Superior temporal gyrus (tissue), 1 donor: Measurements from ENCODE around the gene ROPN1L.
"Not testable (repeated sequence)": the region's sequence is repeated elsewhere in the genome, so short reads cannot be mapped to it uniquely, and the experiment has no call there.

Experiments
- DNase-seq: peaks from one replicate; pipeline ENCODE4 v3.0.0-alpha.2; 2016; ENCODE audit errors: extremely low spot score

ROPN1L gene

GRCh38 chr5:10501554-10502075 is 59.9 kb downstream of the ROPN1L start:
- DNase-seq = no peak

GRCh38 chr5:10502130-10502529 is 60.5 kb downstream of the ROPN1L start:
- DNase-seq = no peak

- DNase-seq = no peak
Observed at GRCh38 chr5:10502578-10502977, 60.9 kb downstream of the ROPN1L start.

DNA sequence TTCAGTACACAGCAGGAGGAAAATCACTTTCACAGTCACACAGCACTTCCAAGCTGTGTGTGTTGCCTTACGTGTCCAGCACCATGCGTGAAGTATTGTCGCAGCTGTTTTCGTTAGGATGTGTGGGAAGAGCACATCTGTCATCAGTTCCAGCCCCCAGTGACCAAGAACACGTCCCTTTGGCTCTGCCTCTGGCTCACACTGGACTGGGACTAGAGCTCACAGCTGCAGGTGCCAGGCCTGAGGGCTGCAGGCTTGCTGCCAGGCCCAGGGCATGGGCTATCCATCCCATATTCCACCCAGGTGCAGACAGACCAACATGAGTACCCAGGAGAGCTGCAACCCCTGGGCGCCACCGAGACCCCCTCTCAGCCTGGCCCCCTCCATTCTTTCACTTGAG is 61.6 kb downstream of the ROPN1L start:
- DNase-seq = no peak

DNA sequence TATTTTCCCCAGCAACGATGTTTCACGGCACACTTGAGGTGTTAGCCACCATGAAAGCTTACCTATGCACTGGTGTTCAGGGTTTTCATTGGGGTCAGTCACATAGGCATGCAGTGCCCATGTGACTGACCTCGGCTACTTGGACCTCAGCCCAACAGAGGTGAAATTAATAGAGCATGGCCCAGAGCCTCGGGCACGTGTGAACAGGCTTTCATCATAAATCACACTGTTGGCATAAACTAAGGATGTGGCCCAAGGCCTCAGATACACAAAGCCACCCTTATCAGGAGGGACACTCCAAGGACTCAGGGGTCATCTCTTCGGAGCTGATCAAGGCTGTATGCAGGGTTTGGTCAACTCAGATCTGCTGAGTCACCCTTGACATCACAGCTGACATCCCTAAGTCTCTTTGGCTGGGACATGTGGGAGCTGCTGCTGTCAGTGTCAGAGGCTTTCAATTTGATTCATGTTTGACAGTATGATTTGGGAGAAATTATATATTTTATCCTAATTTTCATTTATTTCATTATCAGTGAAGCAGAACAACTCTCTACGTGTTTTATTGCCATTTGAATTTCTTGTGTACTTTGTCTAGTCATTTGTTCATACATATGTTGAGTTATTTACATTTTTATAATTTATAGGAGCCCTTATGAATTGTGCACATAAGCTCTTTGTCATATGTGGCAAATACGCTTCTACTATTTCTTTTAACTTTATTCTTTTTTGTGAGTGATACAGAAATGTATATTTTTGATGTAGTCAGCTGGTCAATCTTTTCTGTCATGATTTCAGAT is 62.5 kb downstream of the ROPN1L start:
- DNase-seq = no peak

DNA sequence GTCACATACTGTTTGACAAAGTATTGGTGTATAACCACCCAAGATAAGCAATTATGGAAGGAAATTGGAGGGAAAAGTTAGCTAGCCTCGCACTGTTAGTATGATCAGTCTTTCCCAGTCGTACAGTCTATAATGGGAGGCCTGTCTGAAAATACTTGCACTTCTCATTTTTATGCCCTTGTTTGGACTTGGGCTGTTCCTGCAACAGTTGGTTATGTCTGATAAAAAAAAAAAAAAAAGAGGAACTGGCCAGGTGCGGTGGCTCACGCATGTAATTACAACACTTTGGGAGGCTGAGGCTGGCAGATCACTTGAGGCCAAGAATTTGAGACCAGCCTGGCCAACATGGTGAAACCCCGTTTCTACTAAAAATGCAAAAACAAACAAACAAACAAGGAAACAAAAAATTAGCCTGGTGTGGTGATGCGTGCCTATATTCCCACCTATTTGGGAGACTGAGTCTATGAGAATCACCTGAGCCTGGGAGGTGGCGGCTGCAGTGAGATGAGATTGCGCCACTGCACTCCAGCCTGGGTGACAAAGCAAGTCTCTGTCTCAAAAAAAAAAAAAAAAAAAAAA is 63.9 kb downstream of the ROPN1L start:
- no peak for DNase-seq

DNA sequence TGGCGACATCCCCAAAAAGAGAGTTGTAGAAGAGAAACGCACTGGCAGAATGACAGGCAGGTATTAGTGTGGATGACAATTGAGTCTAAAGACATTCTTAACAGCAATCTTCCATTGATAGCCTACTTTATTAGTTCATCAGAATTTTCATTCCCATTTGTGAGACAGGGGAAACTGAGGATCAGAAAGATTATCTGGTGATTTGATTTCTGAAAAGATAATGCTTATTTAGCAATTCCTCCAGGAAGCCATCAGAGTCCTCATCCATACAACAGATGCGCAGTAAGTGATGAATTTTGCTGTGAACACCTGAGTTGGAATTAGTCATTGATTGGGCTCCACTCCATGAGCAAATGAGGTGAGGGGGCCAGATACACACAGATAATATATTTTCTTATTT is 64.9 kb downstream of the ROPN1L start:
- no peak for DNase-seq

GRCh38 chr5:10507575-10508096 is 66.0 kb downstream of the ROPN1L start:
- DNase-seq = no peak

DNA sequence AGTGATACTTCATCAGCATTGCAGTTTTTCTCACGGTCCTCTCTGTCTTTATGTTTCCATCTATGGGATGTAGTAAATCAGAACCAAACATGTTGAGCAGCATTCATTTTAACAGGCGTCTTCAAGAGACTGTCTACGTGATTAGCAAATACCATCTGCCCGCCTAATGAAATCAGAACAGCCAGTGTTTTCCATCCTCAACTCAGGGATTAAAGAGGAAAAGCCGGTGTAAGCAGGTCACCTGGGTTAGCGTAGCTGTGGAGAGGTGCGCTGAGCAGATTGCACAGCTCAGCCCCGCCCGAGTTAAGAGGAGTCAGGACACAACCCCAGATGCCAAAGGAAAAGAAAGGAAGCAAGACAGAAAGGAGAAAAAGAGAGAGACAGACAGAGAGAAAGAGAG is 67.9 kb downstream of the ROPN1L start:
- DNase-seq = no peak

DNA sequence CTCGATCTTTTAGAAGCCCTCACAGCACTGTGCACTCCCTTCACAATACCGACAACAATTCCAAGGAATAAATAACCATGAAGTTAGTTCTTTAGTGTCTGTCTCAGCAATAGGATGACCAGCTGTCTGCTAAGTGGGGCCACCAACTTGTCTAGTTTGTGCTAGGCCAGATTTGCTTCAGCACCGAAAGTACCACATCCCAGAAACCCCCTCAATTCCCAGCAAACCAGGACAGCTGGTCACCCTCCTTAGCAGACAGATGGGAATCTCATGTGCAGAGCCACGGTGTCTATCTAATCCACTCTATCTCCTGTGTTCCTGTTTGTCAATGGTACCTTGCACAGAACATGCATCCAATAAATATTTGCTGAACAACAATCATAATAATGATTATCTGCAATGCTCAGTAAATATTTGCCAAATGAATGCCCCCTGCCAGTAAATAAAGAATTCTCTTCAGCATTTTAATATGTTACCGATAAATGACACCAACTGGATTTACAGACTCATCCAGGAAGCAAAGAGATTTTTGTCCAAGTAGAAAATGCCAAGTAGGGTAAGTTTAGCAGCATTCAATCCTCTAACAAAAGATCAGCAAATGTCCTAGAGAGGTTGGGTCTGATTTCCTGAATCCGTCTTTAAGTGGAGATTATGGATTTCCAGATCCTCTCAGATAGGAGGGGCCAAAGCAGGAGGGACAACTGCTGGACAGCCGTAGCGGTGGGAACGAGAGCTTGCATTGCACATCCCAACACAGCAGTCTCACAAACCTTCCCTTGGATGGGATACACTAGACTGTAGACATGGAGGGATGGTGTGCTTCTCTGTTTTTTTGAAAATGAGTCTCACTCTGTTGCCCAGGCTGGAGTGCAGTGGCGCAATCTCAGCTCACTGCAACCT is 70.3 kb downstream of the ROPN1L start:
- DNase-seq = no peak

DNA sequence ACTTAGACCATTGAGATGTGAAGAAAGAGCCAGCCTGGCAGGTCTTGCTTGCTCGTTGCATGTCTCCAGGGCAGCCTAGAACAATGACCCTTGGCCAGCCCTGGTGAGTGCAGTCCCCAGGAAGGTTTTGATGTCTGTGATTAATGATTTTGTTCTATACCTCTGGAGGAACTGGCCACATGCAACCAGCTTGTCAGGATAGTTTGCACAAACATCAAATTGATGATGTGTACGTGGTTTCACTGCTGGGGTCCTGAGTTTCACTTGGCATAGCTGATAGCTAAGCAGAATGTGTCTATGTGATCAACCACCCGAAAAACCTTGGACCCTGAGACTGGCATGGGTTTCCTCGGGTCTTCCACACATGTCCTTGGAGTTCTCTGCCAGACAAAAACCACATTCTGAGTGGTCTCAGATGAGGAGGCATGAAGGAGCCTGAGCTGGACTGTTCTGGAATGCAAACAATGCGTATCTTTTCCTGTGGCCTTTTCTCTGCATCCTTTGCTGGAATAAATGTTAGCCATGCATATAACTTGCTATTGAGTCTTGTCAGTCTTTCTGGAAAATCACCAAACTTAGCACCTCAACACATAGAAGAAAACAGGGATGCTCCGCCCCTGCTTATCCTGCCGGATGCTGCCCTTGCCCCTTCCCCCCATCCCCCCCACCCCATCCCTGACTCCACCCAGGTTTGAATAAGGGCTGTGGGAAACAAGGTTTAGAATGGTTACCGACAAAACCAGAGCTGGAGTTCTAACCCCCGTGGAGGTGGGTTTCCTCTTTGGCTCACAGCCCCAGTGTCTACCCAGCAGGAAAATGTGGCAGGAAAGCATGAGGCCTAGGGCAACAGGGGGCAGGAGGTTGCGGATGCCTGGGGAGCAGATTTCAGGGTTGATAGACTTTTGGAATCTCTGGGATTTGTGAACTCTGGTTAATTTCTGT is 72.1 kb downstream of the ROPN1L start:
- no peak for DNase-seq

GRCh38 chr5:10514572-10514971 is 72.9 kb downstream of the ROPN1L start:
- not testable (repeated sequence) for DNase-seq
